ENCODE measurements around the gene RND3.

- TF ChIP-seq POLR2AphosphoS5 (IDR thresholded peaks at IDR 0.05) (no peak), CTCF (IDR thresholded peaks at IDR 0.05) (no peak), EP300 (IDR thresholded peaks at IDR 0.05) (no peak), POLR2A (IDR thresholded peaks at IDR 0.05) (no peak)
Measured at GRCh38 chr2:150465703-150466569, 21.5 kb downstream of the RND3 start.
